NCI-H1417 treated with DMSO at 0.1 percent for 48 hours (cell line): ENCODE results near the gene LRRC49.

Experiments
- DNase-seq: peaks from one replicate; lab custom pipeline; 2025; lab: John Stamatoyannopoulos, UW

Gene LRRC49

DNA sequence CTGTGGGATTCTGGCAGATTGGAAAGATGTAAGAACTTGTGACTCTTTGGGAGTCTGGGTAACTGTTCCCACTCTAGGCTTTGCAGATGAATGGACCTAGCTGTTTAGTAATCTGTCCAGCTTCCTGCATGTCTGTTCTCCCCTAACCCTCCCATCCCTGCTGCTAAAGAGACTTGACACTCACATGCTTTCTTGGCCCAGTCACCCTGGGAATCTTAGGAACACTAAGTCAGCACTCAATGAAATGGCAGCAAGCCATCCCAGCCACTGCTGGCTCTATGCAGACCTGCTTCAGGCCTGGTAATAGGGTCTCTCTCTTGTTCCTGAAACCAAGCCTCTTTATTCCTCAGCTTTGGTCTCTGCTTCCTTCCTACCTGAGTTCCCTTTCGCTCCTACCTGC is 158.9 kb downstream of the LRRC49 start:
- DNase-seq = no peak

DNA sequence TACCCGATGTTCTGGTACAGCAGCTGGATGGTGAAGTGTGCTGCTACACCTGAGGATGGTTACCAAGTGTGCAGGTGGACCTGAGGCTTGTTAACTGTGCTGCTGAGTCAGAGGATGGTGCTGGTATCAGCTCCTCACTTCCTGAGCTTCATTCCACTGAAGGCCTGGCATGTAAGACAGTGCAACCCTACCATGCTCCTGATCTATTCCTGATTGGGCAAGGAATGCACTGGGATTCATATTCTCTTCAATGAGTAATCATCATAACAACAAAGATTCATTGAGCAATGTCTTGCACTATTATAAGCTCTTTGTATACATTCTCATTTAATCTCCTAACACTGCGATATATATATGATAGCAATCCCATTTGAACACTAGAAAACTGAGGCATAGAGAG is 159.7 kb downstream of the LRRC49 start:
- DNase-seq = no peak

DNA sequence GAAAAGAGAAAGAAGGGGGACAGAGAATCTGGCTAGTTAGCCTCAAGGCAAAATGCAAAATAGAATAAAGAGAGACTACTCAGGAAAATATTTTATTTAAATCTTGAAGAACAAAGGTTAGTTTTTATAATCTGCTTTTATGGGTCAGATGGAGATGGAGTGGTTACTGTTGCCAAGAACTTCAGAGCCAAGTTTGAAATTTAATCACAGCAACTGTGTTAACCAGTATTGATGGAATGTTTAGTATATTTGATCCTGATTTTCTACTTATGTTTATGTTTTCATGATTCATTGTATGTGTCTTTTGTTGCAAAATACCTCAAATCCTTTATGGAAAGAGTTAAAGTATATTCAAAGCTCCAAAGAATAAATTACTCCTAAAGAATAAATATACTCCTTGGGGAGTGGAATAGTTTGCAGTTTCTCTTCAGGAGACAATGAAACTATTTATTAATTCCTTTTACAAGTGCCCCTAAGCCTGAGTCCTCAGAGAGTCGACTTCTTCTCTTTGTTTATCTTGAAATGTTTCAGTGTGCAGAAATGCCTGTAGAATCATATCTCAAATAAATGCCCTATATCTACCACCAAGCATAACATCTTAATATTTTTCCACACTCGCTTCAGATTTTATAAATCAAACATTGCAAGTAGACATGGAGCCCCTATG is 161.8 kb downstream of the LRRC49 start:
- no peak for DNase-seq

DNA sequence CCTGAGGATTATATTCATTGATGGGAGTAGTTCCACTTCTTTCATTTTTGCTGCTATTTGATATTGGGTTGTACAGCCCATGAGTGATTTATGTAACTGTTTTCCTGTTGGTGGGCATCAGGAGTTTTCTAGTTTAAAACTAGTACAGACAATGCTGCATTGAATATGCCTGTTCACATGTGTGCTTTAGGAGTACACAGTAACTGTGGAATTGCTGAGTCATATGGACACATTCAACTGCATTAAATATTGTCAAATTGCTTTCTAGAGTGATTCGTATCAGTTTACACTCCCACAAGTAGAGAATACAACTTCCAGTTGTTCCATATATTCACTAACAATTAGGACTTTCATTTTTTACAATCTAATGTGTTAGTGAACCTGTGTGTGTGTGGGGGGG is 162.8 kb downstream of the LRRC49 start:
- no peak for DNase-seq

DNA sequence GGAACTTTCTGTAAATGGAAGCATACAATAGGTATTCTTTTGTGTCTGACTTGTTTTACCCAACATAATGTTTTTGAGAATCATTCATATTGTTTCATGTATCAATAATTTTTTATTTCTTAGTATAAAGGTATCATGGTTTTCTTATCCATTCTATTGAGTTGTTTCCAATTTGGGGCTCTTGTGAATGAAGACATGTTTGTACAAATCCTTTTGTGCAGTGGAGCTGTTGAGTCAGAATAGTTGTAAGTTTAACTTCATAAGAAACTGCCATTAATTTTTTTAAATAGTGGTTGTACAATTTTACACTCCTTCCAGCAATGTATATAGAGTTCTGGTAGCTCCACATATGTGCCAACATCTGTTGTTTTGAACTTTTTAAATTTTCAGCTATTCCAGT is 163.5 kb downstream of the LRRC49 start:
- no peak for DNase-seq

DNA sequence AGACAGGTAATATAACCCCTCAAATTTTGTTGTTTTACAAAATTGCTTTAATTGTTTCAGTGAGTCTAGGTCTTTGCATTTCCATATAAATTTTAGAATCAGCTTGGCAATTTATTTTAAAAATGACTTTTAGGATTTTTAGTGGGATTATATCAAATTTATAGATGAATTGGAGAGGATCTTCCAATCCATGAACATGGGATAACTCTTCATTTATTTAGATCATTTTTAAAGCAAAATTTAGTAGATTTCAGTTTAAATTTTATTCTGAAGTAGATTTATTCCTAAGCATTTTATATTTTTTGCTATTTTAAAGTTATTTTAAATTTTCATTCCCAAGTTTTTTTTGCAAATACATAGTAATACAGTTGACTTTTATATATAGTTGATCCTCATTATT is 164.5 kb downstream of the LRRC49 start:
- DNase-seq = no peak

DNA sequence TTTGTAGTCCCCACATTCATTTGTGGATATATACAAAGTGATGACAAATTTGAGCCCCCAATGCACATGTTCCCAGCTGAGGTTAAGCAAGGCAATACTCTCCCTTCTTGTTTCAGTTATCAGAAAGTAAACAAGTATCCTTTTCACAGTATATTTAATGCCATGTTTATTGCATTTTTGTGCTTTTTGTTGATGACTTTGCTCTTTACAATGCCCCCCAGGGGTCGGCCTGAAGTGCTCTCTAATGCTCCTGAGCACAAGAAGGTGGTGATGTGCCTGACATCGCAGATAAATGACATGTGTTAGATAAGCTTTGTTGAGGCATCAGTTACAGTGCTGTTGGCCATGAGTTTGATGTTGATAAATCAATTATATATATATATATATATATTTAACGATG is 165.0 kb downstream of the LRRC49 start:
- DNase-seq = no peak

DNA sequence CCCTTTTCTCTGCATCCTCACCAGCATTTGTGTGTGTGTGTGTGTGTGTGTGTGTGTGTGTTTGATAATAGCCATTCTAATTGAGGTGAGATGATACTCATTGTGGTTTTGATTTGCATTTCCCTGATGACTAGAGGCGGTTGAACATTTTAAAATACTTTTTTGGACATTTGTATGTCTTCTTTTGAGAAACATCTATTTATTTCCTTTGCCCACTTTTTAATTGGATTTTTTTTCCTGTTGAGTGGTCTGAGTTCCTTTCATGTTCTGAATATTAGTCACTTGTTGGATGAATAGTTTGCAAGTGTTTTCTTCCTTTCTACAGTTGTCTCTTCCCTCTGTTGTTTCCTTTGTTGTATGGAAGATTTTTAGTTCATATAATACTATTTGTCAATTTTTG is 168.4 kb downstream of the LRRC49 start:
- DNase-seq = no peak

DNA sequence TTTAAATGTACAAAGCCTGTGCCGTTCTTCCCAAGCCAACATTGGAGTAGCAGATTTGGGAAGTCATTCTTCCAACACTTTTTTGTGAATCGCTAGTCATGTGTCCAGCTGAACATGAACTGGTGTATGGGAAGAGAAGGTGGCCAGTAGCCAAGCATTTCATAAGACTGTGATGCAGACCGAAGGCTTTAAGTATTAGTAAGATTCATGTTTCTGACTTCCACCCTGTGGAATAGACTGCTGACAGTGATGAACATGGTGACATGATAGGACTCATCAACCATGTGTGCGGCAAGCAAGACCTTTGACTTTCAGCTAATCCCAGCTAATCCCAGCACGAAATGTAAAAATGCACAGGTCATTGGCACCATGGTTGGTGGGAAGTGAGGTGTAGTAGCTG is 174.4 kb downstream of the LRRC49 start:
- DNase-seq = no peak

DNA sequence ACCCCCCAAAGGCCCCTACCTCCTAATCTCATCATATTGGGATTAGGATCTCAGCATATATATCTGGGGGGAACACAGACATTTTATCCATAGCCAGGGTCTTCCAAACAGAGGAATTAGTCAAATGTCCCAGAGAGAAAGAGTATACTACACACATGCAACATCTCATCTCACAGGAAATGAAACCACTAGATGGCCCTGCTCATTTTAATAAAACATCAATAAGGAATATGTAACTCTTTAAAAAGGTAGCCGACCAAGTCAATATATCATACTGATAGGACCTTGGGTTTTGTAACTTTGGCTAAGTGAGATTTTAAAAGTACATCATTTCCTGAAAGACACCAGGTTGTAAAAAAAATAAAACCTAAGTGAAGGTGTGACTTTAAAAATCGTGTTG is 177.1 kb downstream of the LRRC49 start:
- no peak for DNase-seq

DNA sequence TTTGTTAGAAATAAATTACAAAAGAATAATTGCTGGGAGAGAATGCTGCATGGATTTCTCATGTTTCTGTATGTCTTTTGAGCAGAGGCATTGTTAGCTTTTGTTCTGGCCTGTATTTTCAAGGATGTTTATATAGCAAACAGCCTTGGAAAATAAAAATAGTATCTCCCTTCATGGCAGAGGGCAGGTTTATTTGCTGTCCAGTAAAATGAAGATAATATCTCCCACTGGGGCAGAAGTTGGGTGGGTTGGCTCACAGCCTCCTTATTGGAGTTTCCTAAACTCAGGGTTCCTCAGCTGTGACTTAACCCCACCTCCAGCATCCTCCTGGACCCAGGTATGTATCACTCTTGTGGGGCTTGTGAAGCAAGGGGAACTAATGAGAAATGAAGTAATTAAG is 178.9 kb downstream of the LRRC49 start:
- no peak for DNase-seq

DNA sequence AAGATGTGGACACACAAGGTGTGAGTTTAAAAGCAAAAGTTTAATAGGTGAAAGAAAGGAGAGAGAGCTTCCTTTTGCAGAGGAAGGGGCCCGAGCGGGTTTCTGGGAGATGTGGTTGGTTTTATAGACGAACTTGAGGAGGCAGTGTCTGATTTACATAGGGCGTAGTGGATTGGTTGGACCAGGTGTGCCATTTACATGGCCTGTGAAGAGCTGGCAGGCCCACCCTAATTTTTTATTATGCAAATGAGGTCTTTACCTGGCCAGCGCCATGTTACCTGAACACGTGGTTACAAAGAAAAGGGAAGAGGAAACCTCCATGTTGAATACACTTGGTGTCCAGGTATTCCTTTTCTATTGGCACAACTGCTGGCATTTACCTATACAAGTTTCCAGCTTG is 179.8 kb downstream of the LRRC49 start:
- DNase-seq = no peak

DNA sequence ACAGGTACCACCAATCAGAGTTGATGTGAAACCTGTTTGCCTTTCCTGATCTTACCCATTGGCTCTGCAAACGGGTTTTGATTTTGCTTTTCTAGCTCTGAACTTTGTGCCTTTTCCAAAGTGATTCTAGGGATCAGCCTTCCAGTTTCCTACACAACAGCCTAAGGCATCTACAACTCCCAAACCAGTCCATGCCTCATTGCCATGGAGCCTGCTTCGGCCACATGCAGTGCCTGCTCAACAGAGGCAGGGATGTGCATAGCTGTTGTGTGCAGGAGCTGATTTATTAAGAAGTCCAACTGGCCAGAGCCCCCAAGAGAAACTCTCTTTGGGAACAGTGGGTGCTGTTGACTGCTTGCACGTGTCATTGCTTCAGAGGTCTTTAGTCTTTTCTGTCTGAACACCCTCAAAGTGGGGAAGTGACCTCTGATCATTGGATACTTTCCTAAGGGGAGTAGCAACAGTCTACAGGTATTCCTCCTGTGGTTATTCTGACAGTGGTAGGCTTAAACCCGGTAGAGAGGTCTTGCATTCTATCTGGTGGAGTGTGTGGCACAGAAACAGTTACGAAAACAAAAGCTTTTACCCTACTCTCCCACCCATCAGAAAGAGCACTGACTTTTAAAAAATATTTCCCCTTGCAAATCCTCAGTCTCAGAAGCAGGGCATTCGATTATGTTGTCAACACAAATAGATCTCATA is 186.0 kb downstream of the LRRC49 start:
- no peak for DNase-seq

DNA sequence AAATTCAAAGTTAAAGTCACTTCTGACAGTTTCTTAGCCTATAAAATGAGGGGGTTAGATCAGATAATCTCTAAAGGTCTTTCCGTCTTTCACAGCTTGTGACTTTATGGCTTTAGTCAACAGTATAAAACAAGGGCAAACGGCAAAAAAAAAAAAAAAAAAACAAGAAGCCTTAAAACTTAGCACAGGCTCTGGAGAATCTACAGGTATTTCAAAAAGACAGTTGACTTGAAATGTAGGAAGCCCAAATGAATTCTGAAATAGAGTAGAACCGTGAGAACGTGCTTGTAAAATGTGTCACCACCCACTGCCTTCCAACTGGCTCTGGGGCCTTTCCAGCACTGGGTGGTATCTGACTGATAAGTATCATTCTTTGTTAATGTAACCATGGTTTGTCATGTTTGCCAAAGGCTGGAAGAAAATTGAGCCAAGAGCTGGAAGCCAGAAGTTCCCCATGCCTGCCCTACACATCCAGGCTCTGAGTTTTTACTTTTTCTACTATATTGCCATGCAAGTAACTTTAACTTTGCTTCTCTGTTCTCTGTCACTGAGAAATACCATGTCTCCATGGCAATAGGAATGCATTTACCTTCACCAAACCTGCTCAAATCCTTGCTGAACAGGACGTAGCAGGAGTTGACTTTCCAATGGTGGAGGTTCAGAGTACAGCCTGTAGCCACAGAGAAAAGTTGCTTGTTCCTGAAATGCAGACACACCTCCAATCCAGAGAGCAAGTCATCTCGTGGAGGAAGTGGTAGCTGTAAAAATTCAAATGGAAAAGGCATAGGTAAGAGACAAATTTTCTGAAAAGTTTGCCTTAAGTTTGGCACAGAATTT is 186.8 kb downstream of the LRRC49 start:
- no peak for DNase-seq

DNA sequence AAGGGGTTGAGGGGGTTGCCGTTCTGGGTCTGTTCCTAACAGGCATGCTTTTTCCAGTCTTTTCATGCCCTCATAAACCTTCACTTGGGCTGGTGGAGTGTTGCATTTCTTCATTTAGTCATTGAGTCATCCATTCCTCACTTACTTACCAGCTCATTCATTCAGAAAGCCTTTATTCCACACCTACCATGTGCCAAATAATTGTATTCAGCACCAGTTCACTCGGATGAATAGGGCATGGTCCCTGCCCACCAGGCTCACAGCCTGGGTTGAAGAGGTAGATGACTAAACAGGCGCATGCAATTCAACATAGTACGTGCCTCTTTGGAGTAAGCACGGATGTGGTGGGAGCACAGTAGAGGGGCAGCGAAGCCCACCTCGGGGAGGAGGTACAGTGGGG is 187.5 kb downstream of the LRRC49 start:
- no peak for DNase-seq

DNA sequence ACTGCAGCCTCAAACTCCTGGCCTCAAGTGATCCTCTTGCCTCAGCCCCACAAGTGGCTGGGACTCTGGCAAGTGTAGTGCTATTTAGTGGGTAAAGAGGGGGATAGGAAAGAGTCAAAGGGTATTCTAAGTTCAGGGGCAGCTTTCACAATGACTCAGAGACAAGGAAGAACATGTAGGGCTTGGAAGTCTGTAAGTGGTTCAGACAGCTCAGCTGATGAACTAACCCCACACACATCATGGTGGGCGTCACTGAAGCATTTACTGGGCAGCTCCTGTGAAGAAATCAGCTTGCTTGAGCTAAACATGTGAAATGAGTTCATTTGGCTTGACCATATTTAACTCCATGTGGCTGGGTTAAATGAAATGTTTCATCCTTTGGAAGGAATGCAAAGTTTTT is 188.1 kb downstream of the LRRC49 start:
- DNase-seq = no peak

DNA sequence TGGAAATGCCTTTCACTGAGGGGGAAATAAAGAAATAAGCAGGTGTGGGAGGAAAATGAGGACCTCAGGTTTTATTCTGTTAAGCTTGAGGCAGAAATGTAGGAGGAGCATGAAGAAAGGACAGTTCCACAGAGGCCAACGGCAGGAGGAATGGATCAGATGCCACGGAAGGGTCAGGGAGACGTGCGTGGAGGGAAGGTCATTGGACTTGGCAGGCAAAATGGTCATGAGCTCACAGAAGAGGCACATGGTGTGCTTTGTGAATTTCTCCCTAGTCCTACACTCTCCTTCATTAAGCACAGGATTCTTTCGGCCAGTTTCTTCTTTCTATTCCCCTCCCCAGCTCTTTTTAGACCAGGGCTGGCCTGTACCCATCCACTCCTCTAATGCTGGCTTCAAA is 190.2 kb downstream of the LRRC49 start:
- DNase-seq = no peak

DNA sequence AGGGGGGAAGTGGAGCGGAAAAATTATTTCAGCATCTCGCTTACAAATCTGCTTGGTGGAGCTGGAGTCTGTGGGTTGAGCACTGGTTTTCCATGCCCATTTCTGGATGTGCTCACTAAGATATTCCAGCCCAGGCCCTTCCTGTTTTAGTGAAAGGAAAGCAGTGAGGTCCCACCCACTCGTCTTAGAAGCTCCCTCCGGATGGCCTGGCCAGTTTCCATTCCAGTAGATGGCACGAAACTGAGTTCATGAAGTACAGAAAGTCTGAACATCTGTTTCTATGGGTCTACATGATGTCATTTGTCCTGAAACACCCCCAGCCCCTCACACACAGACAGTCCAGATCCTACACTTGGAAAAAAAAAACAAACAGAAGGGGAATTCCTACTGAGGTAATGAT is 190.7 kb downstream of the LRRC49 start:
- DNase-seq = no peak

DNA sequence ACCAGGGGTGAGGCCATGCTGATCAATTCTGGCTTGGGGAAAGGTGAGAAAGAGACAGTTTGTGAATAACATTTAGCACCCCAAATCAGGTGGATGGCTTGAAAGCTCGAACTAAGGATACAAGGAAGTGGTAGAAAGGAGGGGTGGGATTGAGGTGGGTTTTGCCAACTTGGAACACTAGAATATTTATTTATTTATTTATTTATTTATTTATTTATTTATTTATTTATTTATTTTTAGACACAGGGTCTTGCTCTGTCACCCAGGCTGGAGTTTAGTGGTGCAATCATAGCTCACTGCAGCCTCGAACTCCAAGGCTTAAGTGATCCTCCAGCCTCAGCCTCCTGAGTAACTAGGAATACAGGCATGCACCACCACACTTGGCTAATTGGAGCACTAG is 191.6 kb downstream of the LRRC49 start:
- no peak for DNase-seq

DNA sequence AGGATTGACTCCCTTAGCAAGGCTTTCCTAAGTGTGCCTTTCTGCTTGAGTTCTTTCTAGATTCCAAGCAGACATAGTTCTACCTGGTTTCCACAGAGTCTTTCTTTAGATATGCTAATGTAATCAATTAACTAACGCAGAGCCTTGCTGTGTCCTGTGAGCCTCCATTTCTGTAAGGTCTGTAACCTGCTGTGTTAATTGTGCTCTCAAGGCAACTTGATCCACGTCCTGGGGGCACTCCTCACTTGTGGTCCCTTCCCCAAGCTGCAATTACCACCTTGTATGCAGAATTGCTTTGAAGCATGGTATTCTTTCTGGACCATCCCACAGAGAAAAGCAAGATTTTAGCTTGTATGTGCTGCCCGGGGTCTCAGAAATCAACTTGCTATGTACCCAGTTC is 193.2 kb downstream of the LRRC49 start:
- DNase-seq = peak; percentile 8

DNA sequence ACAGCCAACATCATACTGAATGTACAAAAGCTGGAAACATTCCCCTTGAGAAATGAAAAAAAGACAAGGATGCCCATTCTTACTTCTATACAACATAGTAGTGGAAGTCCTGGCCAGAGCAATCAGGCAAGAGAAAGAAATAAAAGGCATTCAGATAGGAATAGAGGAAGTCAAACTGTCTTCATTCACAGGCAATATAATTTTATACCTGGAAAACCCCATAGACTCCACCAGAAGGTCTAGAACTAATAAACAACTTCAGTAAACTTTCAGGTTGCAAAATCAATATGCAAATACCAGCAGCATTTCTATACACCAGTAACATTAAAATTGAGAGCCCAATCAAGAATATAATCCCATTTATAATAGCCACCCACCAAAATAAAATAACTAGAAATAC is 195.5 kb downstream of the LRRC49 start:
- no peak for DNase-seq

DNA sequence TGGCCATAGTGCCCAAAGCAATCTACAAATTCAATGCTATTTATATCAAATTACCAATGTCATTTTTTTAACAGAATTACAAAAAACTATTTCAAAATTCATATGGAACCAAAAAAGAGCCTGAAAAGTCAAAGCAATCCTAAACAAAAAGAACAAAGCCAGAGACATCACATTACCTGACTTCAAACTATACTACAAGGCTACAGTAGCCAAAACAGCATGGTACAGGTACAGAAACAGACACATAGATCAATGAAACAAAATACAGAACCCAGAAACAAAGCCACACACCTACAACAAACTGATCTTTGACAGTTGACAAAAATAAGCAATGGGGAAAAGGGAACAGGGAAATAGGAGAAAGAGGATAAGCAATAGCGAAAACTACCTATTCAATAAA is 196.1 kb downstream of the LRRC49 start:
- no peak for DNase-seq

DNA sequence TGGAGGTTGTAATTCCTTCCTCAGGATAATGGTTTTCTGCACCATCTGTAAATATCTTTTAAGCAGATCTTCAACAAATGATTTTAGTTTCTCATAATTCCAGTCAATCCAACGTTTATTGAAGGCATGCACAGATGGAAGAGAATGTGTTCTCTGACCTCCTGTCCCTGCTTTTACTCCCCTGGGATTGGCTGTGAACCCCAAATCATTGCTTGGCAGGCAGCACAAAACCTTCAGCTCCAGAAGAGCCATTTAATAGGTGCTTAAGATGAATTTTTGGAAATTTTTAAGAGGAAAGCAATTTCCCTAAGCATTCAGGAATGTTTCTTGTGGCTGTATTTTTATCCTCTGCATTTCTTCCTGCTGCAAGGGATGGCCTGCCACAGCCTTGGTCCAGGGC is 197.2 kb downstream of the LRRC49 start:
- DNase-seq = no peak
